Measurements from ENCODE around the gene AMY1A.
"Not testable (repeated sequence)": the region's sequence is repeated elsewhere in the genome, so short reads cannot be mapped to it uniquely, and the experiment has no call there.

AMY1A gene

DNA sequence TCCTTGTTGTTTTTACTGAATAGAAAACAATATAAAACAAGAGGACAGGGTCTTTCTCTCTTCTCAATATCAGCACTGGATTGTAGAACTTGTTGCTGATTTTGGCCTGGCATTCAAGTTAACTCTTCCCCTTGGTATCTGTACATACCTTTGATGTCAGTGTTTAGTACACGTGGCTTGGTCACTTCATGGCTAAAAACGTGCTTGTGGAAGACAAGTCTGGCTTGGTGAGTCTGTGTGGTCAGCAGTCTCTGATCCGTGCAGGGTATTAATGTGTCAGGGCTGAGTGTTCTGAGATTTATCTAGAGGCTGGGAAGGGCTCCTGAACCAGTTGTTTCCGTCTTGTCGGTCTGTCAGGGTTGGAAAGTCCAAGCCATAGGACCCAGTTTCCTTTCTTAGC, at the start of gene AMY1A:
AMY1A (plus strand) TSS at position 301 of the 400 bp plus-strand sequence. CDS start 571 bp downstream, outside the sequence.
- not testable (repeated sequence) for ATAC-seq, H3K27ac Mint-ChIP-seq, H3K4me3 Mint-ChIP-seq, H3K36me3 Mint-ChIP-seq, H3K27me3 Mint-ChIP-seq, H3K9me3 Mint-ChIP-seq, H3K4me1 Mint-ChIP-seq

DNA sequence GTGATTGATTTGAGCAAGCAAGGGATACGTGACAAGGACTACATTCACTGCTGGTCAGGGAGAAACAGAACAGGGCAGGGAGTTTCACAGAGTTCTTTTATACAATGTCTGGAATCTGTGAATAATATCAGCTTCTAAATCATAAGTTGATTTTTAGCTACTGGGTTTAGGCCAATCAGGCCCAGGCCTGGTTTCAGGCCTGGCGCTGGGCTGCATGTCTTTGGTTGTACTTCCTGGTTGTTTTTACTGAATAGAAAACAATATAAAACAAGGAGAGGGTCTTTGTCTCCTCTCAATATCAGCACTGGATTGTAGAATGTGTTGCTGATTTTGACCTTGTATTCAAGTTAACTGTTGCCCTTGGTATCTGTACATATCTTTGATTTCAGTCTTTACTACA, 39.2 kb upstream of the AMY1A start:
- Mint-ChIP-seq H3K4me3 (no peak overlapping the region), H3K4me1 (no peaks in the 10 kb centered on the region), H3K27me3 (no peaks in the 10 kb centered on the region), H3K36me3 (no peaks in the 10 kb centered on the region), H3K9me3 (no peaks in the 10 kb centered on the region), H3K27ac (no peak overlapping the region)
- ATAC-seq: no peak

- H3K27ac Mint-ChIP-seq, ATAC-seq, H3K36me3 Mint-ChIP-seq, H3K4me1 Mint-ChIP-seq, H3K4me3 Mint-ChIP-seq, H3K9me3 Mint-ChIP-seq, H3K27me3 Mint-ChIP-seq: not testable (repeated sequence)
Observed at GRCh38 chr1:103616994-103617477, 38.5 kb upstream of the AMY1A start, which contains the start of gene AMY2A. AMY2A (plus strand) TSS chr1:103617427; CDS start chr1:103617441, 14 bp downstream.

DNA sequence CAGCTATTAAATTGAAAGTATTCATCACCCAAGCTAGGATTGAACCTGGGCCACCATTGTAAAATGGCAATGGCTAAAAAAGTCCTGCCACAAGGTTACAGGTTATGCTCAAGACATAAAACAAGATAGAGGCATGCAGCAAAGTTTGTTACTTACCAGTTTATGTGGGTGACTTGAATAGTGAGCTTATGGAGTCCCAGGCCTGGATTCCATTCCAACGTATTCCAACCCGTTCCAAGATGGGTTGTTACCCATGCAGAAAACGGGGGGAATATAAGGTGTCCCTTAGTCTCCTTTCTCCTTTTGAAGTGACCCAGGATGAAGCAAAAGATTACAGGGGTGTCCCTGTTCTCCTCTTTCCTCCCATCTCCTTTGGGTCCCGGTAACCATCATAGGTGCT, 28.1 kb upstream of the AMY1A start:
- H3K9me3 Mint-ChIP-seq, H3K36me3 Mint-ChIP-seq, H3K4me1 Mint-ChIP-seq, H3K27me3 Mint-ChIP-seq, H3K27ac Mint-ChIP-seq, ATAC-seq, H3K4me3 Mint-ChIP-seq: not testable (repeated sequence)

DNA sequence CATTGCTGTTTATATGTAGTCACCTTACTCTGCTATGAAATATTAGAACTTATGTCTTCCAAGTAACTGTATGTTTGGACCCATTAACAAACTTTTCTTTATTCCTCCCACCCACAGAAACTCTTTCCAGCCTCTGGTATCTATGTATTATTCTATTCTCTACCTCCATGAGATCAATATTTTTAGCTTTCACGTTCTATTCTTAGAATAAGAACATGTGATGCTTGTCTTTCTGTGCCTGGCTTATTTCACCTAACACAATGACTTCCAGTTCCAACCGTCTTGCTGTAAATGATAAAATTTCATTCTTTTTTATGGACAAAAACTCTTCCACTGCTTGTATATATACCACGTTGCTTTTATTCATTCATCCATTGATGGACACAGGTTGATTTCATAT, 14.4 kb upstream of the AMY1A start:
- H3K27me3 Mint-ChIP-seq, ATAC-seq, H3K36me3 Mint-ChIP-seq, H3K4me1 Mint-ChIP-seq, H3K9me3 Mint-ChIP-seq, H3K4me3 Mint-ChIP-seq, H3K27ac Mint-ChIP-seq: not testable (repeated sequence)

- H3K4me1 Mint-ChIP-seq, H3K27me3 Mint-ChIP-seq, H3K4me3 Mint-ChIP-seq, H3K9me3 Mint-ChIP-seq, ATAC-seq, H3K27ac Mint-ChIP-seq, H3K36me3 Mint-ChIP-seq: not testable (repeated sequence)
Observed at GRCh38 chr1:103643908-103644307, 11.7 kb upstream of the AMY1A start.

DNA sequence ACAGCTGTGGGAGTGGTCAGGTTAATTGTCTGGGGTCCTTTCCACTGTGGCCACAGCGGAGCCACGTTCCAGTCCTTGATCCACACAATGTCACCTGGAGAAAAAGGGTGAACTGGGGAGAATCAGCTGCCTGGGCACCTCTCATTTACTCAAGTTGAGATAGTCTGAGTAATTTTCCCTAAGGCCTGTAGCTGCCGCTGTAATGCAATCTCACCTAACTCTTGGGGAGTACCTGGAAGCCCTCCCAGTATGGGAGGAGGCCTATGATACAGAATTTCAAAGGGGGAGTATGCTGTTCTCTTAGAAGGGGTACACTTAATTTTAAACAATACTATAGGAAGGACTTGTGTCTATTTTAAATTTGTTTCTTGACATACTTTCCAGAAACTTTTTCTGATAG, 5.3 kb upstream of the AMY1A start:
- H3K4me3 Mint-ChIP-seq, H3K36me3 Mint-ChIP-seq, H3K9me3 Mint-ChIP-seq, H3K27ac Mint-ChIP-seq, H3K27me3 Mint-ChIP-seq, H3K4me1 Mint-ChIP-seq, ATAC-seq: not testable (repeated sequence)

- not testable (repeated sequence) for ATAC-seq, H3K27ac Mint-ChIP-seq, H3K9me3 Mint-ChIP-seq, H3K4me3 Mint-ChIP-seq, H3K27me3 Mint-ChIP-seq, H3K36me3 Mint-ChIP-seq, H3K4me1 Mint-ChIP-seq
Observed at GRCh38 chr1:103650889-103651288, 4.7 kb upstream of the AMY1A start.

DNA sequence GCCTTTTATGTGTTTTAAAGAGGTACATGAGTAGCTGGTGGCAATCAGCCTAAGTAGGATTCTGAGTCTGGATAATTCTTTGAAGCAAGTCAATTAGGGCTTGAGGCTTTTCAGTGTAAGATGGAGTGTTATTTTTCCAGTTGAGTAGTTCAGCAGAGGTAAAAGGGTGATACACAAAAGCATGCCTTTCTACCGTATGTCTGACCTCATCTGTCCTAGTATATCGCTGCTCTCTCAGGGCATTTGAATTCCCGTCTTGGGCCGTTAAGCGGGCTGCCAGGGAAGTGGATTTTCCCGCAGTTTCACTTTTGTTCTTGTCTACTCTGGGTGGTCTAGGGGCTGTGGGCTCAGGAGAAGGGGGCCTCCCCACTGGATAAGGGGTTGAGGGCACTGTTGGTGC, 1.4 kb upstream of the AMY1A start:
- not testable (repeated sequence) for H3K4me3 Mint-ChIP-seq, H3K27me3 Mint-ChIP-seq, H3K27ac Mint-ChIP-seq, H3K36me3 Mint-ChIP-seq, H3K9me3 Mint-ChIP-seq, H3K4me1 Mint-ChIP-seq, ATAC-seq

DNA sequence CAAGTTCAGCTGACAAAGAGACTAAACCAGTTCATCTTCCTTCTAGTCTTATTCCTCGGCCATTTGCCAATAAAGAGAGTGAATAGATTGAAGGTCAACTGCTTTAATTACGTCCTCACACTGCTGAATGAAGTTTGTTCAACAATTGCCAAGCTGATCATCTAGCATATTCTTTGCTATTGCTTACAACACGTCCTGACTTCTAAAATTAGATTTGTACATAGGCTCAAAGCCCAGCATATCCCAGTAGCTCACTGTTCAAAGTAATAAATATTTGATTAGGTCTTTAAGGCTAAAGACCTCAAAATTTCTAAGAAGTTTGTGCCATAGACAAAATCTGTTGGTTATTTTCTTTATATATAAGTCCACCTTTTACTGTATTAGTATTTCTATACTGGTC, 20.8 kb downstream of the AMY1A start:
- H3K27ac Mint-ChIP-seq, H3K27me3 Mint-ChIP-seq, H3K4me1 Mint-ChIP-seq, H3K36me3 Mint-ChIP-seq, H3K9me3 Mint-ChIP-seq, ATAC-seq, H3K4me3 Mint-ChIP-seq: not testable (repeated sequence)

GRCh38 chr1:103696110-103696509, 40.5 kb downstream of the AMY1A start, which contains the start of gene AMY1B:
AMY1B (minus strand) TSS chr1:103696210; CDS start chr1:103695639, 571 bp downstream.
- not testable (repeated sequence) for H3K9me3 Mint-ChIP-seq, ATAC-seq, H3K36me3 Mint-ChIP-seq, H3K27me3 Mint-ChIP-seq, H3K4me1 Mint-ChIP-seq, H3K4me3 Mint-ChIP-seq, H3K27ac Mint-ChIP-seq

GRCh38 chr1:103697430-103697829, 41.9 kb downstream of the AMY1A start:
- H3K4me3 Mint-ChIP-seq, ATAC-seq, H3K27me3 Mint-ChIP-seq, H3K27ac Mint-ChIP-seq, H3K4me1 Mint-ChIP-seq, H3K36me3 Mint-ChIP-seq, H3K9me3 Mint-ChIP-seq: not testable (repeated sequence)

- not testable (repeated sequence) for ATAC-seq, H3K4me1 Mint-ChIP-seq, H3K4me3 Mint-ChIP-seq, H3K27ac Mint-ChIP-seq, H3K9me3 Mint-ChIP-seq, H3K36me3 Mint-ChIP-seq, H3K27me3 Mint-ChIP-seq
Observed at GRCh38 chr1:103700669-103701068, 45.1 kb downstream of the AMY1A start.

DNA sequence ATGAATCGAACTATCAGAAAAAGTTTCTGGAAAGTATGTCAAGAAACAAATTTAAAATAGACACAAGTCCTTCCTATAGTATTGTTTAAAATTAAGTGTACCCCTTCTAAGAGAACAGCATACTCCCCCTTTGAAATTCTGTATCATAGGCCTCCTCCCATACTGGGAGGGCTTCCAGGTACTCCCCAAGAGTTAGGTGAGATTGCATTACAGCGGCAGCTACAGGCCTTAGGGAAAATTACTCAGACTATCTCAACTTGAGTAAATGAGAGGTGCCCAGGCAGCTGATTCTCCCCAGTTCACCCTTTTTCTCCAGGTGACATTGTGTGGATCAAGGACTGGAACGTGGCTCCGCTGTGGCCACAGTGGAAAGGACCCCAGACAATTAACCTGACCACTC, 45.7 kb downstream of the AMY1A start:
- not testable (repeated sequence) for H3K36me3 Mint-ChIP-seq, H3K4me3 Mint-ChIP-seq, ATAC-seq, H3K4me1 Mint-ChIP-seq, H3K27ac Mint-ChIP-seq, H3K27me3 Mint-ChIP-seq, H3K9me3 Mint-ChIP-seq

GRCh38 chr1:103707670-103708069, 52.1 kb downstream of the AMY1A start:
- not testable (repeated sequence) for ATAC-seq, H3K4me1 Mint-ChIP-seq, H3K36me3 Mint-ChIP-seq, H3K9me3 Mint-ChIP-seq, H3K27me3 Mint-ChIP-seq, H3K4me3 Mint-ChIP-seq, H3K27ac Mint-ChIP-seq

DNA sequence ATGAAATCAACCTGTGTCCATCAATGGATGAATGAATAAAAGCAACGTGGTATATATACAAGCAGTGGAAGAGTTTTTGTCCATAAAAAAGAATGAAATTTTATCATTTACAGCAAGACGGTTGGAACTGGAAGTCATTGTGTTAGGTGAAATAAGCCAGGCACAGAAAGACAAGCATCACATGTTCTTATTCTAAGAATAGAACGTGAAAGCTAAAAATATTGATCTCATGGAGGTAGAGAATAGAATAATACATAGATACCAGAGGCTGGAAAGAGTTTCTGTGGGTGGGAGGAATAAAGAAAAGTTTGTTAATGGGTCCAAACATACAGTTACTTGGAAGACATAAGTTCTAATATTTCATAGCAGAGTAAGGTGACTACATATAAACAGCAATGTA, 54.8 kb downstream of the AMY1A start:
- H3K4me1 Mint-ChIP-seq, H3K4me3 Mint-ChIP-seq, H3K27me3 Mint-ChIP-seq: not testable (repeated sequence)

More for the DNA sequence above, 54.8 kb downstream of the AMY1A start:
- not testable (repeated sequence) for ATAC-seq, H3K27ac Mint-ChIP-seq, H3K9me3 Mint-ChIP-seq, H3K36me3 Mint-ChIP-seq
